K562 (cell line): Measurements from ENCODE around the gene AQP6. TPM values are rescaled to one million over a fixed set of nuclear protein-coding genes. Genes with fewer than 3 reads are reported as not detected.
A peak's percentile ranks its signal among the peaks of the same experiment; 100 is the strongest.

Experiments used
- ATAC-seq: fragments of 200-7000 bp; cut with Tn5 transposase; 3 replicates; pipeline ENCODE4 v1.9.1; 2020; ENCODE audit warnings: moderate library complexity
- BruUV-seq: library from RNA; stranded (reverse); fragments of 400-500 nt; replicated peaks from 2 replicates; lab custom pipeline; 2021; lab: Mats Ljungman, UMichigan
- CTCF ChIA-PET: fragments of 300-600 bp; formaldehyde crosslinking; extraction: SDS; loops from one replicate; lab custom pipeline; 2021; ENCODE audit warnings: low intra/inter-chr PET ratio; lab: Yijun Ruan, JAX
- POLR2A ChIA-PET: fragments of 300-600, 350-650 bp; sonication (Branson Sonifier 250); formaldehyde crosslinking; extraction: SDS; loops from one replicate; lab custom pipeline; 2021; ENCODE audit warnings: antibody characterized with exemption, inconsistent platforms; lab: Yijun Ruan, JAX
- DNase-seq, 4 experiments: peaks; one replicate each; pipeline versions ENCODE4 v3.0.0 to v3.0.0-alpha.2; 2011 to 2018; ENCODE audit warnings: low spot score in 3 of 4, mixed read lengths in 3 of 4; ENCODE audit errors: extremely low read depth in 1 of 4
- FAIRE-seq: peaks from 2 replicates; lab custom pipeline; 2011; peaks lifted over from hg19 to GRCh38; lab: Jason Lieb, UNC
- H2AFZ ChIP-seq: 2 replicates; pipeline ENCODE4 v1.6.0; 2011; ENCODE audit warnings: low read depth, low read length, control low read depth, inconsistent platforms
- H3K27ac ChIP-seq: fragments of 200-600 bp; 3 replicates; pipeline ENCODE4 v1.8.0; 2011; ENCODE audit warnings: low read depth, mild to moderate bottlenecking, control low read depth, inconsistent platforms, low read length, moderate library complexity, mixed read lengths; ENCODE audit errors: extremely low read depth
- H3K27me3 ChIP-seq, 2 experiments: fragments of 300-600 bp in 1 of 2; 2 replicates in 1 of 2; 3 replicates in 1 of 2; pipeline versions ENCODE4 v1.6.0 to v1.8.0; 2011; ENCODE audit warnings: inconsistent platforms in 2 of 2, low read length in 2 of 2, mild to moderate bottlenecking in 1 of 2, mixed read lengths in 1 of 2, moderate library complexity in 1 of 2; ENCODE audit not compliant: control insufficient read depth in 2 of 2, insufficient read depth in 2 of 2
- H3K36me3 ChIP-seq: fragments of 300-600 bp; 3 replicates; pipeline ENCODE4 v1.8.0; 2011; ENCODE audit warnings: mild to moderate bottlenecking, low read length, inconsistent platforms; ENCODE audit not compliant: control insufficient read depth, insufficient read depth
- H3K4me1 ChIP-seq, 2 experiments: fragments of 200-600 bp in 1 of 2; replicated peaks in 1 of 2; 2 replicates in 1 of 2; 3 replicates in 1 of 2; pipeline versions ENCODE4 v1.5.1 to v1.8.0; 2011; ENCODE audit warnings: inconsistent platforms in 2 of 2, low read length in 2 of 2, mild to moderate bottlenecking in 1 of 2, mixed read lengths in 1 of 2, moderate library complexity in 1 of 2; ENCODE audit not compliant: control insufficient read depth in 2 of 2, insufficient read depth in 2 of 2
- H3K4me2 ChIP-seq: 2 replicates; pipeline ENCODE4 v1.6.1; 2011; ENCODE audit warnings: low read length, control low read depth, inconsistent platforms, mixed read lengths; ENCODE audit not compliant: insufficient read depth
- H3K4me3 ChIP-seq: fragments of 200-600 bp; sonication (generic), shearing (Covaris generic); 2 replicates; pipeline ENCODE4 v1.5.1; 2016; ENCODE audit warnings: control low read depth, inconsistent platforms
- H3K79me2 ChIP-seq: fragments of 200-600 bp; 3 replicates; pipeline ENCODE4 v1.8.0; 2011; ENCODE audit warnings: low read length, inconsistent platforms; ENCODE audit not compliant: control insufficient read depth, insufficient read depth
- H3K9ac ChIP-seq, 2 experiments: 2 replicates each; pipeline versions ENCODE4 v1.6.0 to v1.6.1; 2011; ENCODE audit warnings: low read depth in 2 of 2, low read length in 2 of 2, control low read depth in 1 of 2, inconsistent platforms in 1 of 2, mild to moderate bottlenecking in 1 of 2, mixed read lengths in 1 of 2; ENCODE audit not compliant: insufficient read depth in 1 of 2
- H3K9me1 ChIP-seq: one replicate; pipeline ENCODE4 v1.6.0; 2011; ENCODE audit warnings: inconsistent platforms, mild to moderate bottlenecking, low read length, moderate library complexity; ENCODE audit not compliant: control insufficient read depth, insufficient read depth
- H3K9me3 ChIP-seq: replicated peaks from 2 replicates; pipeline ENCODE4 v1.5.1; 2011; ENCODE audit warnings: low read depth, low read length, inconsistent platforms; ENCODE audit not compliant: control insufficient read depth, insufficient read depth
- H4K20me1 ChIP-seq: replicated peaks from 2 replicates; pipeline ENCODE4 v1.6.1; 2011; ENCODE audit warnings: low read length, inconsistent platforms, mixed read lengths; ENCODE audit not compliant: control insufficient read depth, insufficient read depth
- ADNP ChIP-seq: fragments of 200-800 bp; sonication (Bioruptor generic); IDR thresholded peaks from 2 replicates; pipeline ENCODE4 v1.6.1; 2016; ENCODE audit warnings: missing genetic modification characterization, missing compliant biosample characterization
- ARHGAP35 ChIP-seq: fragments of 450-650 bp; IDR thresholded peaks from 2 replicates; pipeline ENCODE4 v1.6.1; 2018; ENCODE audit not compliant: partially characterized antibody
- CHD1 ChIP-seq: fragments of 200-600 bp; sonication (generic); IDR thresholded peaks from one replicate; pipeline ENCODE4 v1.6.1; 2012; ENCODE audit warnings: mild to moderate bottlenecking, moderate library complexity, low read length, inconsistent platforms
- CUX1 ChIP-seq: fragments of 200-800 bp; sonication (Bioruptor generic); IDR thresholded peaks from 2 replicates; pipeline ENCODE4 v1.6.1; 2016; ENCODE audit warnings: missing genetic modification characterization, missing compliant biosample characterization
- GABPA ChIP-seq: fragments of 200-800 bp; sonication (Bioruptor generic); conservative IDR thresholded peaks from 2 replicates; pipeline ENCODE4 v1.6.1; 2016; ENCODE audit warnings: low read depth, missing genetic modification characterization, missing compliant biosample characterization
- HDAC6 ChIP-seq: IDR thresholded peaks from 2 replicates; pipeline ENCODE4 v1.6.1; 2012; ENCODE audit warnings: low read depth, mild to moderate bottlenecking, control low read depth, inconsistent platforms, low read length, moderate library complexity
- SMAD4 ChIP-seq: fragments of 250-450 bp; sonication (Bioruptor Pico); conservative IDR thresholded peaks from 2 replicates; pipeline ENCODE4 v1.8.0; 2021; ENCODE audit warnings: inconsistent platforms, mild to moderate bottlenecking, moderate library complexity
- SRSF9 ChIP-seq: fragments of 200-400 bp; formaldehyde crosslinking; IDR thresholded peaks from 2 replicates; pipeline ENCODE4 v1.6.1; 2017; ENCODE audit warnings: low read depth, low read length, borderline replicate concordance
- TAL1 ChIP-seq: fragments of 450-650 bp; IDR thresholded peaks from 2 replicates; pipeline ENCODE4 v1.6.1; 2016; ENCODE audit warnings: mild to moderate bottlenecking
- TARDBP ChIP-seq: fragments of 450-650 bp; IDR thresholded peaks from 2 replicates; pipeline ENCODE4 v1.6.1; 2016
- ZFP91 ChIP-seq: sonication (generic); formaldehyde crosslinking; IDR thresholded peaks from 2 replicates; pipeline ENCODE4 v1.8.0; 2022; ENCODE audit warnings: mild to moderate bottlenecking, missing genetic modification reagents
- ZNF212 ChIP-seq: fragments of 450-650 bp; formaldehyde crosslinking; IDR thresholded peaks from 2 replicates; pipeline ENCODE4 v1.4.0; 2020; ENCODE audit warnings: mild to moderate bottlenecking
- ZNF23 ChIP-seq: fragments of 250-450 bp; sonication (Bioruptor Pico); IDR thresholded peaks from 2 replicates; pipeline ENCODE4 v1.4.0; 2020; ENCODE audit warnings: mild to moderate bottlenecking
- ZNF707 ChIP-seq: fragments of 250-450 bp; sonication (Bioruptor Pico); conservative IDR thresholded peaks from 2 replicates; pipeline ENCODE4 v1.8.0; 2022; ENCODE audit warnings: inconsistent platforms, mild to moderate bottlenecking, moderate library complexity
- ZSCAN29 ChIP-seq: fragments of 450-650 bp; IDR thresholded peaks from 2 replicates; pipeline ENCODE4 v1.6.1; 2017
- WGBS: fragments of 100-300 bp; shearing (Covaris generic); methylation state at CpG from one replicate; pipeline ENCODE4 v1.1.6; 2016; ENCODE audit warnings: low coverage, mixed read lengths; ENCODE audit not compliant: insufficient coverage; ENCODE audit errors: missing lambda C conversion rate; 5-methylcytosine and 5-hydroxymethylcytosine counted together
- in situ Hi-C: fragments of 300-500 bp; cut with MboI; formaldehyde crosslinking; loops from 4 replicates; pipeline ENCODE4 v1.15.0; 2018; ENCODE audit warnings: inconsistent platforms, mixed read lengths
- intact Hi-C: fragments of 100-400 bp; cut with micrococcal nuclease; formaldehyde crosslinking; loops from 2 replicates; pipeline ENCODE4 v1.14.2; 2022
- polyA plus RNA-seq, 8 experiments: library from polyadenylated mRNA; depleted of rRNA in 4 of 8; stranded (reverse) in 5 of 8; unstranded in 3 of 8; fragments of >200 nt; fragmentation: Nextera tagmentation in 2 of 8; fragmentation: Illumina TruSeq in 1 of 8; extraction: Ambion mirVana in 2 of 8; extraction: Trizol in 1 of 8; gene quantifications; 2 replicates each; pipeline versions ENCODE4 v1.2.1 to v1.2.3, GENCODE V29; 2011 to 2014; ENCODE audit warnings: inconsistent platforms in 1 of 8, missing spikeins in 1 of 8
- total RNA-seq, 7 experiments: library from RNA; depleted of rRNA in 6 of 7; stranded (reverse); fragments of >200 nt in 6 of 7; fragmentation: Illumina TruSeq in 2 of 7; extraction: Trizol in 2 of 7; gene quantifications; 2 replicates each; pipeline versions ENCODE4 v1.2.1 to v1.2.3, GENCODE V29; 2011 to 2021; ENCODE audit warnings: low replicate concordance in 1 of 7

Gene AQP6
- total and polyA plus RNA-seq, 9 of the 15 experiments (the other 6 are each of a cell fraction or from before 2014, with no cell fraction given) = 0.05 to 0.12 TPM; not detected in 7

GRCh38 chr12:49930515-49931288 lies 42.0 kb upstream of the AQP6 start (continued):
- TF ChIP-seq ZNF707 (CRISPR knock-in tag) (no peak), ZNF212 (CRISPR knock-in tag) (no peak), SRSF9 (no peak), ZNF23 (CRISPR knock-in tag) (no peak)

DNA sequence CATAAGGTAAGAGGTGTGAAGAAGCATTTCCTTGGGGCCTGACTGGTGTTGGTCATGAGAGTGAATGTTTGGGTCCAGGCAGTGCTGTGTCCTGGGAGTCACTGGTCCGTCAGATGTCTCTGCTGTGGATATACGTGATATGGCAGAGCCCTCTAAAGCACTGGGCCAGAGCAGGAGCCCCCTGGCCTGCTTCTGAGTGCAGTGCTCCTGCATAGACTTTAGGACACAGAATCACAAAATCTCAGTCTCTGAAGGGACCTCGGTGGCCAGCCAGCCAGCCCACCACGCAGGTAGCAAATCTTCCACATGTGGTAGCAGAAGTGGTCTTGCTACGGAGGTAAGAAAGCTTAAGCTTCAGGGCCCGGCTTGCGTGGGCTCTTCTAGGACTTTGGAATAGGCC lies 40.7 kb upstream of the AQP6 start:
- ATAC-seq = peak; percentile 47; the same call in 2 of the 3 replicates
- Histone ChIP-seq H3K4me3 (no peak overlapping the region), H3K36me3 (no peaks in the 10 kb centered on the region), H3K27me3 (peaks cover 6 to 12% of the 10 kb centered on the region in 2 experiments; a peak in 2 of 5 replicates), H3K4me1 (no peaks in the 10 kb centered on the region; a peak in 1 of 5 replicates), H3K79me2 (no peaks in the 10 kb centered on the region), H2AFZ (peak overlapping the region; percentile 46; the same call in 1 of the 2 replicates), H3K9me3 (no peaks in the 10 kb centered on the region), H3K4me2 (no peak overlapping the region), H3K9ac (no peak overlapping the region), H3K27ac (no peak overlapping the region), H3K9me1 (no peaks in the 10 kb centered on the region), H4K20me1 (no peaks in the 10 kb centered on the region)
- no peak for FAIRE-seq
- in situ Hi-C loops (no loop called here), intact Hi-C loops (no loop called here)
- POLR2A ChIA-PET = interaction anchor here (0.5 to 3.4 kb wide), 3 partner anchors 10 to 19 kb away, joined by 3 to 12 read pairs (median 3); no protein-coding TSS in a partner anchor
- 42% methylated on average over 6 of the region's 7 CpGs for WGBS
- CTCF ChIA-PET = interaction anchor here (0.5 kb wide), 1 partner anchor 21 kb away, joined by 7 read pairs; no protein-coding TSS in a partner anchor
- BruUV-seq = no TSS peak
- no peak for DNase-seq
- TF ChIP-seq SMAD4 (CRISPR knock-in tag) (no peak), ZSCAN29 (no peak), ZFP91 (CRISPR knock-in tag) (no peak), ADNP (tag) (no peak), CUX1 (CRISPR knock-in tag) (no peak), CHD1 (no peak), HDAC6 (no peak), ARHGAP35 (no peak), GABPA (no peak), TARDBP (no peak), TAL1 (no peak)
